T-helper 22 cell (primary cell): ENCODE measurements around the gene FERD3L.

Experiments used
- DNase-seq: peaks from one replicate; pipeline ENCODE4 v3.0.0-alpha.2; 2020; ENCODE audit warnings: low read depth

Gene FERD3L

DNA sequence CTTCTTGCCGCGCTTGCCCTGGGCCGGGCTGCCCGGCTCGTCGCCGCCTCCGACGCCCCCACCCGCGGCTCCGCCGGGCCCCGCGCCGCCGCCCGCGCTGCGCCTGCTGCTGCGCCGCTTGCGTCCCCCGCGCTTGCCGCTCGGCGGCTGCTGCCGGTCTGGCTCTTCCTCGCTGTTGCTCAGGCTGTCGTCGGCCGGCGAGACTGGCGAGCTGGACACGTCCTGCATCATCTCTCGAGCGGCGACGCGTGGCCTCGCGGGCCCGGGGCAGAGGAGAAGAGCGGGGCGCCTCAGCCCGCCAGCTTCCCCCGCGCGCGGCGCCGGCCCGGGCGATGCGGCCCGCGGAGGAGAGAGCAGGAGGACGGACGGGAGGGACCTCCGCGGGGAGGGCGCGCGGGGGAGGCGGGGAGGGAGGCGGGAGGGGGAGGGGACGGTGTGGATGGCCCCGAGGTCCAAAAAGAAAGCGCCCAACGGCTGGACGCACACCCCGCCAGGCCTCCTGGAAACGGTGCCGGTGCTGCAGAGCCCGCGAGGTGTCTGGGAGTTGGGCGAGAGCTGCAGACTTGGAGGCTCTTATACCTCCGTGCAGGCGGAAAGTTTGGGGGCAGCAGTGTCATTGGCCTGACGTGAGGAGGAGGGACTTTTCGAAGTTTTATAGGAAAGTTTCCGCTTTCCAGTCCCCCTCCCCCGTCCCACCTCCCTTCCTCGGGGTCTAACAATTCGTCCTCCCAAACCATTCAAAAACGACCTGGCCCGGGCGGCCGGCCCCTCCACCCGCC is 27.9 kb downstream of the FERD3L start, which contains the start of gene TWIST1:
TSS of gene TWIST1 (minus strand) at position 546 of the 779 bp plus-strand sequence. CDS start at position 231, 315 bp downstream.
- no peak for DNase-seq

DNA sequence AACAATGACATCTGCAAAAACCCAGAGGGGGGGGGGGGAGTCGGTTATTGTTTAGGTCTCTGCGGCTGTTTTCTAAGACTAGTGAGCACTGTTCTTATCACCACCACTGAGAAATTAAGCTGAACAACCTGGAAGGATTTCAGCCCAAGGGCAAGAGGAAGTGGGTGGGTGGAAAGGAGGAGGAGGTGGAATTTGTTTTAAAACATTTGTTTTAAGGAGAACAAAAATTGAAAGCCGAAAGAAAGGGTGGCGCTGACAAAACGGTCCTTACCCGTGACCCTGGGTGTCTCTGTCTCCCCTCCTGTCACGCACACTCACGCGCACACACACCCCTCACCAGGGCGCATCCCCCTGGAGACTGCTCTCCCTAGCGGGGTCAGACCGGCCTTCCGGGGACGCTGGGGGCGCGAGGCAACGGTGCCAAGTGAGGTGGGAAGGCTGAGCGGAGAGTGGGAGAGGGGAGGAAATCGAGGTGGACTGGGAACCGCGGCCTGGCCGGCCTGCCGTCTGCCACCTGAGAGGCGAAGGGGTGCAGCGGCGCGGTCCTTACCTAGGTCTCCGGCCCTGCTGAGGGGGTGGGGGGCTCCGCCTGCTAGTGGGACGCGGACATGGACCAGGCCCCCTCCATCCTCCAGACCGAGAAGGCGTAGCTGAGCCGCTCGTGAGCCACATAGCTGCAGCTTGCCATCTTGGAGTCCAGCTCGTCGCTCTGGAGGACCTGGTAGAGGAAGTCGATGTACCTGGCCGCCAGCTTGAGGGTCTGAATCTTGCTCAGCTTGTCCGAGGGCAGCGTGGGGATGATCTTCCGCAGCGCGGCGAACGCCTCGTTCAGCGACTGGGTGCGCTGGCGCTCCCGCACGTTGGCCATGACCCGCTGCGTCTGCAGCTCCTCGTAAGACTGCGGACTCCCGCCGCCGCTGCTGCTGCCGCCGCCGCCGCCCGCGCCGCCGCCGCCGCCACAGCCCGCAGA is 28.8 kb downstream of the FERD3L start:
- no peak for DNase-seq

DNA sequence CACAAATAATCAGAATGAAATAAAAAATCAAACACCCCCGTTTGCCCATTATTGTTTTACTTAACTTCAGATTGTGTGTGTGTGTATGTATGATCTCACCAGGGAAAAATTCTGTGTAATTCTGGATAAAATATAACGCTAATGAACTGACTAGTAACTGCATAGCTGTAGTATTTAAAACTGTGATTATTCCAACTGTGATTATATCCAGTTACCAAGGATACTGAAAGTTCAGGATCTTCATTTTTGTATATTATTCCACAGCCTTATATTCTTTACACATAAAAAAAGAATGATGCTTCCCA is 30.7 kb downstream of the FERD3L start:
- no peak for DNase-seq

DNA sequence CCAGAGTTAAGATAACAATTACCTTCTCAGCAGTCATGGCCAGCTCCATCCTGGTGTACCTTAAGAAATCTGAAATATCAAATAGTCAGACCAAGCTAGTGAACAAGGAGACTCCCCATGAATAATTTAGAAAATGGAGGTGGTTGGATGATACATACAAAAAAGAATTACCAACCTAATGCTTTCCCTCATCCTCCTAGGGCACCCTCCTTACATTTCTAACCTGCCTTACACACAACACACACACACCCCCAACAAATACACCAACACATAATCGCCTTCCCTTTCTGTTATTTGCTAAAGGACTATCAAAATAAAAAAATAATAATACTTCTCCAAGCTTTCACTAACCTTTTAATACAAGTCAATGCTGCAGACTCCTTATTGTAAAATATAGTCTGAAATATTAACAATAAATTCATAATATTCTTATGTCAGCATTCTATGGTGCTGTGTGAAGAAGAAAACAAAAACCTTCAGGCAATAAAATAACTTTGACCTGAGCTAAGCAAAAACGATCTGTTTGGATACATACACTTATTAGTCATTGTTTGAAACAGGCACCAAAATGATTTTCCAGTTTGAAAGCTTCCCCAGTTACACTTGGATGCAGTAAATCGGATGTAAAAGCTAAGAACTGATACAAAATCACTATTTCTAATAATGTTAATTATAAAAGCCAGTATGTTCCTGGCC is 31.2 kb downstream of the FERD3L start:
- DNase-seq = no peak

DNA sequence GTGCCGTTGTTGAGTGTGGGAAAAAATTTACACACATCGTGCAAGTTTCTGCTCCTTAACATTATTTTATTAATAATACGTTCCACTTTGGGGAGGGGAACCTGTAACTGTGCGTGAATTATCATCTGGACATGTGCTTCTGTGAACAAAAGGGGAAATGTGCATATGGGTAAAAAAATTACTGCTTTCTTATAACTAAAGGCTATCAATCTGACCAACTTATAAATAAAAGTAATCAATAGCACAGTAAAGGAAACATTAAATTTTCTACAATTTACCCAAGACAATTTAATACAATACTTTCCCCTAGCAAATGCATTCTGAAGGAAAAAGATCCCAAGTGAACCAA is 32.2 kb downstream of the FERD3L start:
- DNase-seq = no peak

DNA sequence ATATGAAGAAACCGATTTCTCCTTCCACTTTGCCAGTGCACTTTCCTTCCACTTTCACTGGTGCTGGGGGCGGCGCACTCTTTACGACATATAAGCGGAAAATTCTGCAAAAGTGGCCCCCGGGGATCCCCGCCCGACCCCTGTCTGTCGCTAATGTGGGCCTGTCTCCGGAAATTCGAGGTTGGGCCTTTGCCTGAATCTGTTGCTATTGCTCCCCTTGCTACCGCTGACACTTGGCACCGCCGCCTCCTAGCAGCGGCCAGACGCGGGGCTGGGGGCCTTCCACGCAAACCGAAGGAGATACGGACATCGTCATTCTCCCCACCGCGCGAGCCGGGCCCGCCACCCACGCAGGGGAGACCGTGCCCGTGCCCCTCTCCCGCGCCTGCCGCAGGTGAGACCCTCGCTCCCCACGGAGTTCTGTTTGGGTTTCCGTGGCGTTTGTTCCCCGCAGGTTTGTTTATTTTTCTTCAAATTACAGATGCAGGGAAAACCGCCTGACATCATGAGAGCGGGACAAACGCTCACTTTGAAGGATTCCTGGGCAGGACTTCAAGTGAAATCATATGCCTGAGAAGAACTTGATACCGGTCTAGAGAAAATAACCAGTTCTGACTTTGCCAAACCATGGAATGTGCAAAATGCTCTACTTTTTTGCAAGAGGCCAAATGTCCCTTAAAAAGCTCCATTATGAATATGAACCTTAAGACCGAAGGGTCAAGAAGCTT is 32.8 kb downstream of the FERD3L start:
- DNase-seq = no peak

DNA sequence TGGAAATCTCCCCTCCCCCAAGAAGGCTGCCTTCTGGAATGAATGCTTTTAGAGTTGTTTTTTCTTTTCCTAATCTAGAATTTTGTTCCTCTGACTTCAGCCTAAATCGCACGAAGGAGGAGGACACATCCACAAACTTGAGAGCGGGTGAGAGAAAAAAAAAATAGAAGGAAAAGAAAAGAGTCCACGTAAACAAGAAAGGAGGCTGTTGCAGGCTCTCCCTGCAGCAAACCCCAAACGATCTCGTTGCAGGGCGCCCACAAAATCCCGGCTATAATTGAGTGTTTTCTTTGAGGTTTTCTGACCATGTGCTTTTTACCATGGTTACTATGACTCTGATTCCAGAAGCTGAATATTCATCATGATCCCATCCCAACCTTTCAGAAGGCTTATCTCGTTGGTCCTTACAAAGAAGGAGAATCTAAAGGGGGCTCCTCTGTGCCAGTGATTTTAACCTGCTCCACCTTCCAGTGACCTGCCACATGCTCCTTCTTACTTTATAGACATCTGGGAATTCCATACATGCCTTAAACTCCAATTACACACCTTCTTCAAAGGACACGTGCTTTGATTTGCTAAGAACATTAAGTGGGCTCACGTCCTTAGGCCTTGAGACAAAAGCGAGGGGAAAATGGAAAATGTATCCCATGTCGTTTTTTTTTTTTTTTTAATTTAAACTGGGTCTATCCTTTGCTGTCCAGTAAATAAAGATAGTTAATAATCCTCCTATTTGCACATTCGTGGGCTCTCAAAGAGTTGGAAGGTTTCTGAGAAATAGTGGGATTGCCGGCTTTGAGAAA is 33.5 kb downstream of the FERD3L start:
- no peak for DNase-seq

DNA sequence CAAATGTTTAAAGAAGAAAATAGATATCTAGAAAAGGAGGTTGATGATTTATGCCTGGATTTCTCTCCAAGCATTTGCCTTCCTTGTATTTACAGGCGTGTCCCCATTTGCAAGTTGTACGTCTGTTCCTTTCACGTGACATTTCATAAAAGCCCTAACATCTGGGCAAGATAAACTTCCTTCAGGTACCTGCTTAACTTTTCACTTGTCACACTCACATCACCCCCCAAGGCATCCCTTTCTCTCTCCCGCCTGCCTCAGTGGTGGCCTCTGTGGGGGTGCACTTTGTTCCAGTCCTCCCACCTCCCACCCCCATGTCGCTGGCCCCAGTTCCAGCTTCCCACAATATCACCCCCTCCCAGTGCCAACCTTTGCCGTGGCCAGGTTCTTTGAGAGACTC is 34.4 kb downstream of the FERD3L start:
- no peak for DNase-seq

DNA sequence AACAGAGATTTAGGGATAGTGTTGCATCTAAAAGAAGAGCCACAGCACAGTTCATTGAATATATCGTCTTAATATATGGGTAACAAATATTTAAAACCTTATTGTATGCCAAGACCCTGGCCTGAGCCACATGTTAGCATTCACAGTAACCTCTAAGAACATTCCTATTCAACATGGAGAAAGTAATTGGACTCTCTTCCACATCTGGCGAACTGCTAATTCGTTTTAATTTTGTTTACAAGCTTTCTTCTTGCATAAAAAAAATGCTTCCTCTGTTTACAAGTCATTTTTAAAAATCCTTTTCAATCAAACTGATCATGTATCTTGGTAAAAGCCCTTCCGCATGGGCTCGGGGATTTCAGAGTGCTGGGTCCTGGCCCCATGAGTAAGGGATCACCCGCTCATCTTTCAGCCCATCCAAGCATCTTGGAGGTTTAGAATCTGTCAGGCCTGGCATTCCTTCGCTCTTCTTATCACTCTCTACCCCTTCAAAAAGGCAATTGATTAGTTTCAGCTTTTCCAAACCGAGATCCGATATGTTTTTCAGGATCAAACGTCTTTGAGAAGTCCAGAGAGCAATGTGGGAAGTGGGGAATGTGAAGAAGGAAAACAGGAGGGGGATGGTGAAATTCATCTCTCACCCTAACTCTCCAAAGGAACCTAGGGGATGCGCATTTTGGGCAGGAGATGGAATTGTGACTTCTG is 35.0 kb downstream of the FERD3L start:
- no peak for DNase-seq

DNA sequence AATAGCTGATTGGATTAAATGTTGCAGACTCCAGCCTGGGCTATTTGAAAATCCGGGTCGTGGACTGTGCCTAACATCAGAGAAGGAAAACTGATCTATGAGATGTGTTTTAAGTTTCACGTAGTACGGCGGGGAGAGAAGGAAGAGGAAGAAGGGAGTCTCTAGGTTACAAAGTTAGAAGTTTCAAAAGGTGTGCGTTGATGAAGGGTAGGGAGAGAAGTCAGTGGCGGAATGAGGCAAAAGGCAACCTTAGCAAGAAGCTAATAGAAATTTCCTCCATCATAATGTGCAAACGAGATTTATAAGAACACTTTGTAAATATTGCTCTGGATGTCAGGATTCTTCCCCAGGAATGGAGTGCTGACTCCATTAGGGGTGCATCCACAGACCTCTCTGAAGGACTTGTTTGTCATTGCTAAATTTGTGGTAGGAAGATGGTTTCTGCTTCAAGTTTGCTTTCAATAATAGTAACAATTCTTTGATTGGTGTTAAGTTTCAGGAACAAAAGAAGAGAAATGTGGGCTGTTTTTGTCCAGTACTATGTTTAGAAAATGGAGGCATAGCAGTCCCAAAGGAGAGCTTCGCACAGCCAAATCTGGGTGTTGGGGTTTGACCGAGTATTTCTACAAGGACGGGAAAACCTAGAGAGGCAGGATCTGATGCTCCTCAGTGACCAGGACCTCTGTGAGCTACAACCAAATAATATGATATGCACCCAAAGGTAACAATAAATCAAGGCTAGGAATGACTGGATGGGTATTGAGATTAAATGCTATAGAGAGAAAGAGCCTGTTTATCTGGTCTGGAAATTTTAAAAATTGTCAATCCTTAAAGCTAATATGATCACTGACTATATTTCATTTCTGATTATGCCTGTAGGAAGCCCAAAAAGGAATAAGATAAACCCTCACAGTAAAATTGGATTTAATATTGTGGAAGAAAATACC is 35.9 kb downstream of the FERD3L start:
- DNase-seq = no peak

DNA sequence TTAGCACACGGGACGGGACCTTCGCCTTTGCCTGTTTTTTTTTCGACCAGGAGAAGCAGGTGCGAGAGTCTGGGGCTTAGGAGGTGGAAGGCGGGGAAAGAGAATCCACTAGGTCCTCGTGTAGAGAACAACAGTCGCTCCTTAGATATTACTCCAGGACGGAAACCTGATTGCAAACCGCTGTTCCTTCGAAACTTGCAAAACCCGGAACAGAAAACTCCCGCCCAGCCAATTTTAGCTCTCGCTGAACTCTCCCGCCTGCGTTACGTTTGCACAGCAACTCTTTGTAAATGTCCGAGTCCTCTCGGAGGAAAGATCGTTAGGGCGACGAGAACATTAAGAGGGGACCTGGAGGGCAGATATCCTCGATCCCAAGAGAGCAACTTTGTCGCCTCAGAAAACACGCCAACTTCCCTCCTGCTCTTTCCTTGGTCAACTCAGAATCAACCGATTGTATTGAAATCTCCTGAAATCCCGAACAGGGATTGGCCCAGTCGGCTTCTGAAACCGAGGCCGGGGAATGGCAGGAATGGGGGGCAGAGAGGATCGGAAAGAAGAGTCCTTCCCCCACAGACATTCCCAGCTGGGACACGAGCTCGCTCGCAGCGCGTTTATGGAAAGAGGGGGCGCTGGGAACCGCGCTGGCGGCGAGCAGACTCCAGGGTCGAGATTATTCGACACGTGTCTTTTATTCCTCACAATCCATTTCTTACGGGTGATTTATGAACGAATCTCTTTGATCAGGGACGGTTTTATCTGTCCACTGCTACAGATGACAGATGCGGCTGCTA is 37.7 kb downstream of the FERD3L start:
- no peak for DNase-seq

DNA sequence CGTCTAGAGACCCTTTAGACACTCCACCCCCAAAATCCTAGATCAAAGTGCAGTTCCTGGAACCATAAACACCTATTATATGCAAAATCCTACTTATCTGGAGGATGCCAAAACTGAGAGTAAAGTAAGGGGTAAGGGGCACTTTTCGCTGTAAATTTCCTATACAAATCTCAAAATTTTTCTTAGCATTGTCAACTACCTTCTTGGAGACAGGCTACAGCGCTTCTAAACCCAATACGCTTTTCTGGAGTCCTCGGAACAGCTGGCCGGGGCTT is 38.2 kb downstream of the FERD3L start:
- DNase-seq = no peak

DNA sequence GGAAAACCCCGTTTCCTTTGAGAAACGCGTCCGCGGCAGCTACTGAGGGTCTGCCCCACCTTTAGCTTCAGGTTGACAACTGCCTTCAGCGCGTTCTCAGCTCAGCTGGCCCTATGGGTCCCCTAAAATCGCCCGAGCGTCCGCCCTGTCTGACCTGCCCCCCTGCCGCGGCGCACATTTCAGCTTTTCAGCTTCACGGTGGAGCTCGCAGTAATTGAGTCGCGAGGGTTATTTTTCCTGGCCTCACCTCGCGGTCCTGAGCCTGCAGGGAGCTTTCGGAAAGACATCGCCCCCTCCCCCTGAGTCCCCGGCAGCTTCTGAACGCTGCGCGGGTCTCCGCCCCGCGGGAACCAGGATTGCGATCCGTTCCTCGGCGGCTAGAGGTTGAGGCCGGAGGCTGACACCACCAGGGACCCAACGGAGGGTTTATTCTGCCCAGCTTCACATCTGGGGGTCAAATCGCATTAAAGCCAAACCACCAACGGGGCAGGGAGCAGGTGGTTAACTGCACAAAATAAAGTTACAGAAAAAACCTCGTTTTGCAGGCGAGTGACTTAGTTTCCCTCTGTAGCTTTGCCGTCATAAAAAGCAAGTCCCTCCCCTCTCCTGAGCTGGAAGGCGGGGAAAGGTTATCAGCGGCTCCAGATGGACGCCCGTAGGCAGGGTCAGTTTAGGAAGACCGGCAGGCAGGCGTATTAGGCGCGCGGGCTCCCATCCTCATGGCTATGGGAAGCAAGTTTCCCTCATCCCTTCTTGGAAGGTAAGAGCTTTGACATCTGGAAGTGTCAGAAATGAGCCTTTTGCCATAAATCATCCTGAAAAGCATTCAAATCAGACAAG is 38.8 kb downstream of the FERD3L start:
- no peak for DNase-seq

DNA sequence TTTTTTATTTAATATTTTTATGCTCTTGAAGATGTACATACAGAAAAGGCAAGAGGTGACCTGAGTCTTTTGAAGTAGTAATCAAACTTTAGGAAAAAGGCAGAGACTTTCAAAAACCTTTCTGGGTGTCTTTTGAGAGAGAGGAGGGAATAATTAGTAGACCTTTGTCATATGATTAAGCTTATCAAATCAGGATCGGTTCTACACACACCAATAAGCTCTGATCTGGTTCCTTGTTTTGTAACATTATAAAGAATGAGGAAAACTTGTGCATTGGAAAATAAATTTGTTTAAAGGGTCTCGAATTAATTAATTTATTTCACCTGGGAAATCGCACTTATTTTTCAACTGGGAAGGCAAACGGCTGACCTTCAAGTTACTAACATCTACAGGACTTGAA is 39.7 kb downstream of the FERD3L start:
- DNase-seq = no peak

DNA sequence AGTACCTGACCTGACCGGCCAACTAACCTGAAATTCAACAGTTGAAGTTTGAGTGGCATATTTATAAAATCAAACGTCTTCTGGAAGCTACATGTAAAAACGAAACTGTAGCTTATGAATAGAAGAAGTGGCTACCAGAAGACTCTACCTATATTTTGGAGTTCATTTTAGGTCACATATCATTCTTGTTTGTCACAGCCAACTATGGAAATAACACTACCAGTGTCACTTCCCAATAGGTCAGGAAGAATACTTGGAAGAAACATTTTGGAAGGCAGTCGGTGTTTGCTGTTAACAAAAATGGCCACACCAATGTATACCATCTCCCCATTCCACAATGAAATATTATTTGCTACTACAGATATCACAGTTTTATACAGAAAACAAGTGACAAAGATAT is 40.4 kb downstream of the FERD3L start:
- no peak for DNase-seq

DNA sequence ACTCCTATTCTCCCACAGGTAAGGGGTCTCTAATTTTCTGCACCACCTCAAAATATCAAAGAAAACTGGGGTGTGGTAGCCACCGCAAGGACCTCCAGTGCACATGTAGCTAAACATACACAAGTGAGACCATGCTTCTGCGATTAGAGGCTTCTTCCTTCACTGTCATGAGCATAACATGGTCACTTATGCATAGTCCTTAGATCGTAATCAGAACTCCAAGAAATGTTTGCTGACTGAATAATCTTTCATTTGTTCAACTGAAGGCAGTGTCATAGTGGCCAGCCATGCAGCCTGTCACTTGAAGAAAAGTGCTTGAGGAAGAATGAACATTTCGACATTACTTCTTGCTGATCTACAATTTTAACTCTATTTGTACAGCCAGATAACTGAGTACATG is 42.3 kb downstream of the FERD3L start:
- no peak for DNase-seq

DNA sequence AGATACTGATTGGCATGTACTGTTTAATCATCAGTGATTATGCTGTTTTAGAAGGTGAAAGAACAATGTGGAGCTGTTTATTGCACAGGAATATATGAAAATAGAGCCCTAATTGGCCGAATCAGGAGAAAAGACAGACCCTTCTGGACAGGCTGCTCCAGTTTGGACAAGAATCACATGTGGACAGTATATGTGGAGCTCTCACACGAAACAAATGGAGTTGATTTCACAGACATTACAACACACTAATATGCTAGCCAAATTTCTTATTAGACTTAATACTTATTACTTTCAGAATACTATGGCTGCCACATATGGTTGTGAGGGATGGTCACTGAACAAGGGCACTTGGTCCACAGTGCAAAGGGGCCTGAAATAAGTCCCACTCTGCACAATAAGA is 43.3 kb downstream of the FERD3L start:
- DNase-seq = no peak

DNA sequence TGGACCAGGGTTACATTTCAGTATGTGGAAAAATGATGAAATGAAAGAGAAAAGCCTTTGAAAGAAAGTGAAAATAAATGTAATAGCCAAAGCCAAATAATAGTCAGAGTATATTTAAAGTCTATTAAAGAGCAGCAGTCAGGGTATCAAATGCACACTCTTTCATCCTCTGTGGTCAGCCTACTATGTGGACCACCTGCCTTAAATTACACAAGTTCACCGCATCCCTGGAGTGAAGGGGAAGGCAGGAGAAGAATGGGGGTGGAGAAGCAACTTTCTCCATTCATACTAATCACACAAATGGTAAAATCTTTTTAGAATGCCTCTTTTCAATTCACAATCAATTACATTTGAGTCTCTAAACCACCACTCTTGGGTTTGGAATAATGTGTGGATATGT is 43.7 kb downstream of the FERD3L start:
- DNase-seq = no peak
